ENCODE results near the gene PHF13.
"Not testable (repeated sequence)": the region's sequence is repeated elsewhere in the genome, so short reads cannot be mapped to it uniquely, and the experiment has no call there.

PHF13 gene

DNA sequence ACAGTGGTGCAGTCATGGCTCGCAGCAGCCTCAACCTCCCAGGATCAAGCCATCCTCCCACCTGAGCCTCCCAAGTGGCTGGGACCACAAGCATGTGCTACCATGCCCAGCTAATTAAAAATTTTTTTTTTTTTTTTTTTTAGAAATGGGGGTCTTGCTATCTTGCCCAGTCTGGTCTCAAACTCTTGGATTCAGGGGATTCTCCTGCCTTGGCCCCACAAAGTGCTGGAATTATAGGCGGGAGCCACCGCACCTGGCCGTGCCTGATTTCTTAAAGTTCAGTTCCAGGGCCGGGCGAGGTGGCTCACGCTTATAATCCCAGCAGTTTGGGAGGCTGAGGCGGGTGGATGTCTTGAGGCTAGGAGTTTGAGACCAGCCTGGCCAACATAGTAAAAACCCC, 17.5 kb downstream of the PHF13 start:
- no peak for DNase-seq

DNA sequence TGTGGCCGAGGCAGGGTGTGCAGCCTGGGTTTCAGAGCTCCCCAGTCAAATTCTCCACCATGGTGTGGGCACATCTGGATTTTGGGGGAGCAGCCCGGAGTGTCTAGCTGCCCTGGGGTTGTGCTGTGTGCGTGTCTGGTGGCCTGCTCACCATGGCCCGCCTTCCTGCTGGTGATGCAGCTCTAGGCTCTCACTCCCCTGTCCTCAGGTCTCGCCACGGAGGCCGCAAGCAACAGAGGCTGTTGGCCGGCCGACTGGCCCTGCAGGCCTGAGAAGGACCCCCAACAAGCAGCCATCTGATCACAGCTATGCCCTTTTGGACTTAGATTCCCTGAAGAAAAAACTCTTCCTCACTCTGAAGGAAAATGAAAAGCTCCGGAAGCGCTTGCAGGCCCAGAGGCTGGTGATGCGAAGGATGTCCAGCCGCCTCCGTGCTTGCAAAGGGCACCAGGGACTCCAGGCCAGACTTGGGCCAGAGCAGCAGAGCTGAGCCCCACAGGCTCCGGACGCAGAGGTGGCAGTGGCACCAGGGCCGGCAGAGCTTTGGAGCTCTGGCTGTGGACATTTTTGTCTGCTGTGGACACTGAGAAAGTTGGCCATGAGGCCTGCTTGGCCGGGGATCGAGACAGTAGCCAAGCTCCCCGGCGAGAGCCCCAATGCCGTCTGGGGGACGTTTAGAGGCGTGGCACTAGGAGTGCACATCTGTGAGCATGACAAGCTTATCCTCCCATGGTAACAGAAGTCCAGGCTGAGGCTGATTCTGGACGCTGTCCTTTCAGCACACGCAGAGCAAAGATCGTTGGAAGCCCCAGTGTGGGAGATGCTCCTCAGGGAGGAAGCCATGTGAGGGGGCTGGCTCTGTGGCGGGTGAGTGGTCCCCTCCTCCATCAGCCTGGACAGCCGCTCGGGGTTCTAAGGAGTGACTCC, 19.3 kb downstream of the PHF13 start:
- no peak for DNase-seq

- peak; percentile 40 to 41 for DNase-seq
These were observed 21.0 kb downstream of the PHF13 start for GRCh38 chr1:6634371-6635052.

DNA sequence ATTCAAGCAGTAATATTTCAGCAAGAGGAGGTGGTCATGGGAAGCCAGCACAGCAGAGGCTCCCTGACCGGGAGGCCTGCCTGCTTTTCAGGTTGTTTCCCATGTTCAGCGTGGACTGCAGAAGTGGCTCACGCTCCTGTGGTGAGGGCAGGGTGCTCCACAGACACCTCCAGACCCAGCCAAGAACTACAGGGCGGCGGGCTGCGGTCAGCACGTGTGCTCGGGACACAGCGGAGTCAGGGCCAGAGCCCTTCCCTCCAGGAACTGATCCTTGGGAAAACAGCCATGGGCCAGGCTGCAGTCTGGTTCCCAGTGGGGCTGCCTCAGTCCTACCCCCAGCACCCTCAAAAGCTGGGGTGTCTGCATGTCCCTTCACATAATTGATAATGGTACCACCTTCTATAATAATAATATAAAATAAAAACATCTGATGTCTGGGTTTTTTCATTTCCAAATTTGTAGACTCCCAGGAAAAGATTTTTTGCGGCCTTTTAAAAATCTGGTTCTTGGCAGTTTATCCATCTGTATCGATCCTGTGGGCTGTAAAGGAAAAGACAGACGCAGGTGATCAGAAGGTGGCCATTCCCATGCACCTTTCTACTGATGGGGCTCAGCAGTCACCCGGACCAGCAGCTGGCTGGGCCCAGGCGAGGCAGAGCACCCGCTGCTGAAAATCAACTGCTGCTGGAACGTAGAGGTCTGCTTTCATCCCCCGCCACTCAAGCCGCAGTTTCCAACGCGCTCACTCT, 21.8 kb downstream of the PHF13 start:
- no peak for DNase-seq

DNA sequence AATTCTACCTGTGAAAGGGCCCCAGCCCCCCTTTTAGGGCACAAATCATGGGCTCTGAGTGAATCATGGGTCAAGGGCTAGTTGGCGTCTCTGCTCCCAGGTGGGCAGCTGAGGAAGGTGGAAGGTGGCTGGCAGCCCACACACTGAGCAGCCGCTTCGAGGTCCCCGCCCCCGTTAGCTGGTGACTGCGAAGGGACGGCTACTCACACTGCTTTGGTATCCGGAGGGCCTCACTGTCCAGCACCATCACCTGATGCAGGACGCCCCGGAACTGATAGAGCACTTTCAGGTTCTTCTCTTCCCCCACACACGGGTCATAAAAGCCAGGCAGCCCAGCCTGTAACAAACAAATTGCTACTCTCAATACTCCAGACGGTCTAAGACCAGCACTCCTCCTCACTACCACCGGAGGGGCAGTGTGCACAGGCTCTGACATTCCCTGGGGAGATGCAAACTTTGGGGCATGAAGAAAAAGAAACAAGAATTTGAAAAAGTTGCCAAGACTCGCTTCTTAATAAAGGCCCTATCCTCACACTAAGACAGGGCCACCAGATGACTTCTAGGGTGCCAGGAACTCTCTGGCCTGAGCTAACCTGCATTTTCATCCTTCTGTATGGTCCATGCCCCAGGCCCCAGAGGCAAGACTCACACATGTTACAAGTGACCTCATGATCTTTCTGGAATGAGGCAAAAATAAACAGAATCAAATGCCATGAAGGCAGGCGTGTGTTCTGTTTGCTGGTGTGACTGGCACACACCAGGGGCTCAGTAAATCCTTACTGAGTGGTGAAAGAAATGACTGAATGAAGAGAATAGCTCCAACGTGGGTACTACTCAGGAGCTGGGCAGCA, 22.6 kb downstream of the PHF13 start:
- no peak for DNase-seq

GRCh38 chr1:6636778-6637177, 23.2 kb downstream of the PHF13 start:
- not testable (repeated sequence) for DNase-seq

DNA sequence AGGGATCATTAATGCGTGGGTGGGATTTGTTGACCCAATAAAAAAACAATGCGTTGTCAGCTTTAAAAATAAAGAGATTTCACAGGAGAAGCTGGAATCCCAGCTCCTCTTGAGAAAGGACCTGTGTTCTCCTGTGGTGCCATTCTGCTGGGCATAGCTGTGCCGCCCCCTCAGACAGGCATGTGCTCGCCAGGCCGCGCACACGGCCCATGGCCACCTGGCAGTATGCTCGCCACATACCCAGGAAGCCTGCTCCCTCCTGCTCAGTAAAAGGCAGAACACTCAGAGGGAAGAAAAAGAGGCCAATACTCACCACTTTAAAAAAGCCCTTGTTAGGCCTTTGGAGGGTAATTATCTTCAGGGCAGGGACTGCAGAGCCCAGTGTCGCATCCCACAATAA, 24.2 kb downstream of the PHF13 start:
- no peak for DNase-seq

DNA sequence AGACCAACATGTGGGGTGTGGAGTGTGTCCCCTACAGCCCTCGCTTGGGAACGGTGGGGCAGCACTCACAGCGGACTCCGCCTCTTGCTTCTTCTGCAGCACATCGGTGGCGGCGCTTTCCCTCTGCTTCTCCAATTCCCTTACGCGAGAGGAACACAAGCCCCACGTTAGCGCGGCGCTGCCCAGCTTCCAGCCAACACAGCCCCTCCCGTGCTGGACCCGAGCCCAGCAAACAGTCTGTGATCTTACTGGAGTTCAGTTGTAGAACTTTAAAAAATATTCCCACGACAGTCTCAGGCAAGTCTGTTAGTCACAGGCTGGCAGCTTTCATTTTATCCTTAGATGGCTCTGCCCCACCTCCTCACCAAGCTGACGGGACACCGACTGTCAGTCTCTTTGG, 24.7 kb downstream of the PHF13 start:
- DNase-seq = no peak

- not testable (repeated sequence) for DNase-seq
These were observed 27.3 kb downstream of the PHF13 start for GRCh38 chr1:6640867-6641266.

GRCh38 chr1:6645018-6645417, 31.5 kb downstream of the PHF13 start:
- no peak for DNase-seq

DNA sequence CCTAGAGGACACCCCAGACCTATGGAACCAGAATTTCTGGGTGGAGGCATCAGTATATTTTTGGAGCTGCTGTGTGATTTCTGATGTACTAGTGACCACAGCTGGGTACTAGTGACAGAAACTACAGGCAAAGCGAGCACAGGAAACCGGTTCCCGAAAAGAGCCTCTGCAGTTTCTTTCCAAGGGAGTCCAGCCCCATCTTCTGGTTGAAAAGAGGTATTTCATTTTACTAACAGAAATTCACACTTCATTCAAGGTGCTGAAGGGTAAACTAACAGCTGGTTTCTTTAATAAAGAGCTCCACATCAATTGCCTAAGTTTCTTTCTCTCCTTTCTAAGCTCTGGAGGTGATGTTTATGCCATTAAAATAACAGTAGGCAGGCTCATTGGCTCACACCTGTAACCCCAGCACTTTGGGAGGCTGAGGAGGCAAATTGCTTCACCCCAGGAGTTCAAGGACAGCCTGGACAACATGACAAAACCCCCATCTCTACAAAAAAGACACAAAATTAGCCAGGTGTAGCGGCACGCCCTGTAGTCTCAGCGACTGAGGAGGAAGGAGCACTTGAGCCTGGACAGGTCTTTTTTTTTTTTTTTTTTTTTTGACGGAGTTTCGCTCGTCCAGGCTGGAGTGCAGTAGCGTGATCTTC, 33.1 kb downstream of the PHF13 start:
- peak in 1 of 2 experiments; percentile 21 for DNase-seq

DNA sequence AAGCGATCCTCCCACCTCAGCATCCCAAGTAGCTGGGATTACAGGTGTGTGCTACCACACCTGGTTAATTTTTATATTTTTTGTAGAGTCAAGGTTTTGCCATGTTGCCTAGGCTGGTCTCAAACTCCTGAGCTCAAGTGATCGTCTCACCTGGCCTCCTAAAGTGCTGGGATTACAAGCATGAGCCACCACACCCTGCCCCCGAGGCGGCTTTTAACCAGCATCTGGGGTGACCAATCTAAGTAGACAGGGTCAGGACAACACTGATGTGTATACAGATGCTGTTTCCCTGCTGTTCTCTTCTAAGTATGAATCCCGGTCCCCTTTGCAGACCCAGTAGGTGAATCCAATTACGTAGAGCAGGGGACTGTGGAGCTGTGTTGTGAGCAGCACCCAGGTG, 35.0 kb downstream of the PHF13 start:
- DNase-seq = no peak

DNA sequence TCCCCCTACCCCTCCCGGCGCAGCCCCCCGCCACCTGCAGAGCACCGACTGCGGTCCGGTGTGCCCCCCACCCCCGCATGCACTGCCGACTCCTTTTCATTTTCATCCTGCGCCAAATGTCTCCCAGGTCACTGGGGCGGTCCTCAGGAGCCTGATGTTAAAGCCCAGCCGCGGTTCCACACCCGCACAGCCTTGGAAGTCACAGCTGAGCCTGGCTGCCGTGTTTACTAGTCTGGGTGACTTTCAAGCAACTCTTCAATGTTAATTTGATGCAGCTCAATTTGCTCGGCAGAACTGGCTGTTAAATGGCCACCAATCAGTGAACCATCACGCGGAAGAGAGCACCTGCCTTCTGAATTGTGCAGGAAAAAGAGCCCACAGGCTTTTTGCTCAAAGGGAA, 38.4 kb downstream of the PHF13 start:
- no peak for DNase-seq

GRCh38 chr1:6652986-6653385, 39.5 kb downstream of the PHF13 start:
- DNase-seq = no peak

DNA sequence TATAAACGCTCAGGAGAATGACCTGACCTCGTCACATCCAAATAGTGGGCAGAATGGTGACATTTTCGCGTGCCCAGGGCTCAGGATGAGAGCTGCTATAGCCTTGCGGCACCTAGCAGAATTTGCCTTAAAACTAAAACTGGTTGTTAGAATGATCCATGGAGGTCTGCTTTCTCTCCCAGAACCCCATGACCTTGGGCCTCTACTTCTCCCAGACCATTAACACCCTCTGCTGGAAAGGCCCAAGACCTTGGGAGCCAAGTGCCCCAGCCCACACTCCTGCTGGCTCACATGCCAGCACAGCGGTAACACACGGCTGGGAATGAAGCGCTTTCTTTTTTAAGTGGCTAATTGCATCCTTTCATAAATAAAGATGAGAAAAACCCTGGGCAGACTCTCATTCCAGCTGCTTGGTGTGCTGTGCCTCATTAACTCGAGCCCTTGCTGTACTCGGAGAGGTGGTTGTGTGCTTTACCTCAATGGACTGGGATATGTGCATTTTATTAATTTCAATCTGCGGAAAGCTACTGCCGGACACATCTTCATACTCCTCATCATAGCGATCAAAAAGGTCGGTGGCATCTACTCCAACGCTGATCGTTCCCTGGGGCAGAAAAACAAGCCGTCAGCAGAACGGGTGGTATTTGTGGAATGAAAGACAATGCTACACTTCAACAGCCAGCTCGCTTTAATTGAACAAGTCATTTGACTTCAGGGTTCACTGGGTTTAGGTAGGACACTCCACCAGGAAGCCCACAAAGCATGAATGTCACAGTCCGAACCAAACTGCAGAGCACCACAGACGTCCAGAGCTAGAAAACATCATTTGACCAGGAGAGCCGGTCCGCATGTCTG, 40.1 kb downstream of the PHF13 start:
- no peak for DNase-seq

DNA sequence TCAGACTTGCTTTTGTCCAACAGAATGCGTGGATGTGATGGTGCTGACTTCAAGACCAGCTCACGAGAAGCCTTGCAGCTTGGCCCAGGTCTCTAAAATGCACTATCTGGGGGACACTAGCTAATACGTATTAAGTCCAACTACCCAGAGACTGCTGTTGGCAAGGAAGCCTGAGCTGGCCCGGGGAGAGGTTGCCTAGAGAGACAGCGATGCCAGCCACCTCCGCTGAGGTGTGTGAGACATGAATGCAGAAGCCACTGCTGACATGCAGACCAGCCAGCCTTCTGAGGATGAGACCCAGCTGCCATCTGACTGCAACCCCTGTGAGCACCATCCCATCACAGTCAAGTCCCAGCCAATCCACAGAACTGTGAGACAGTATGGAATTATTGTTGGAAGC, 43.6 kb downstream of the PHF13 start:
- DNase-seq = no peak

GRCh38 chr1:6658359-6659060, 45.0 kb downstream of the PHF13 start:
- DNase-seq = no peak

- no peak for DNase-seq
These were observed 47.0 kb downstream of the PHF13 start for GRCh38 chr1:6660415-6661049.

DNA sequence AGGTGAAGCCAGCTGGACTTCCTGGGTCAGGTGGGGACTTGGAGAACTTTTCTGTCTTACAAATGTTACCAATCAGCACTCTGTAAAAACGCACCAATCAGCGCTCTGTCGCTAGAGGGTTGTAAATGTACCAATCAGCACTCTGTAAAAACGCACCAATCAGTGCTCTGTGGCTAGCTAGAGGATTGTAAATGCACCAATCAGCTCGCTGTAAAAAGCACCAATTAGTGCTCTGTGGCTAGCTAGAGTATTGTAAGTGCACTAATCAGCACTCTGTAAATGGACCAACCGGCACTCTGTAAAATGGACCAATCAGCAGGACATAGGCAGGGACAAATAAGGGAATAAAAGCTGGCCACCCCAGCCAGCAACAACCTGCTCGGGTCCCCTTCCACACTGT, 48.9 kb downstream of the PHF13 start:
- not testable (repeated sequence) for DNase-seq

GRCh38 chr1:6666696-6667095, 53.2 kb downstream of the PHF13 start:
- no peak for DNase-seq

Data from stimulated activated CD4-positive, alpha-beta T cell treated with anti-CD3 and anti-CD28 coated beads, Interleukin-4, amount 100 ng/mL, for 4 hours (primary cell).